Measurements from ENCODE around the gene GPR162.
"Not testable (repeated sequence)": the region's sequence is repeated elsewhere in the genome, so short reads cannot be mapped to it uniquely, and the experiment has no call there.

GPR162 gene

GRCh38 chr12:6860942-6861341 lies 39.3 kb downstream of the GPR162 start:
- TF ChIP-seq CTCF (conservative IDR thresholded peaks at IDR 0.05; ENCODE audit: control insufficient read depth, insufficient read depth, low read depth, low read length): no peak
- H3K4me3 ChIP-seq (ENCODE audit: control insufficient read depth, low read depth, low read length): no peak overlapping the region

GRCh38 chr12:6861391-6861790 lies 39.8 kb downstream of the GPR162 start:
- DNase-seq (ENCODE audit: low read depth): no peak
- no peak overlapping the region for H3K4me3 ChIP-seq (ENCODE audit: control insufficient read depth, low read depth, low read length)
- no peak for TF ChIP-seq CTCF (conservative IDR thresholded peaks at IDR 0.05; ENCODE audit: control insufficient read depth, insufficient read depth, low read depth, low read length)

More at GRCh38 chr12:6860942-6861341, 39.3 kb downstream of the GPR162 start:
- DNase-seq (ENCODE audit: low read depth): no peak

- TF ChIP-seq CTCF (conservative IDR thresholded peaks at IDR 0.05; ENCODE audit: control insufficient read depth, insufficient read depth, low read depth, low read length): no peak
- H3K4me3 ChIP-seq (ENCODE audit: control insufficient read depth, low read depth, low read length): no peak overlapping the region
- no peak for DNase-seq (ENCODE audit: low read depth)
Measured at GRCh38 chr12:6863033-6863432, 41.4 kb downstream of the GPR162 start.

GRCh38 chr12:6863586-6864321 lies 42.1 kb downstream of the GPR162 start:
- no peak overlapping the region for H3K4me3 ChIP-seq (ENCODE audit: control insufficient read depth, low read depth, low read length)
- peak; percentile 16 for DNase-seq (ENCODE audit: low read depth)
- no peak for TF ChIP-seq CTCF (conservative IDR thresholded peaks at IDR 0.05; ENCODE audit: control insufficient read depth, insufficient read depth, low read depth, low read length)

- not testable (repeated sequence) for DNase-seq (ENCODE audit: low read depth); H3K4me3 ChIP-seq (ENCODE audit: control insufficient read depth, low read depth, low read length)
Measured at GRCh38 chr12:6865307-6865706, 43.7 kb downstream of the GPR162 start.

GRCh38 chr12:6866163-6866919 lies 44.7 kb downstream of the GPR162 start:
- DNase-seq (ENCODE audit: low read depth): no peak
- TF ChIP-seq CTCF (conservative IDR thresholded peaks at IDR 0.05; ENCODE audit: control insufficient read depth, insufficient read depth, low read depth, low read length): no peak
- peak overlapping the region; percentile 57 for H3K4me3 ChIP-seq (ENCODE audit: control insufficient read depth, low read depth, low read length)

GRCh38 chr12:6866920-6867412 lies 45.3 kb downstream of the GPR162 start:
- peak overlapping the region; percentile 57 for H3K4me3 ChIP-seq (ENCODE audit: control insufficient read depth, low read depth, low read length)
- no peak for DNase-seq (ENCODE audit: low read depth)
- no peak for TF ChIP-seq CTCF (conservative IDR thresholded peaks at IDR 0.05; ENCODE audit: control insufficient read depth, insufficient read depth, low read depth, low read length)

All from fibroblast of mammary gland (primary cell).